CD14-positive monocyte (primary cell): Measurements from ENCODE around the gene CTAGE1. TPM values are rescaled to one million over a fixed set of nuclear protein-coding genes. Genes with fewer than 3 reads are reported as not detected.

ENCODE experiments used
- DNase-seq, 3 donors: peaks; one replicate each; pipeline ENCODE4 v3.0.0-alpha.2; 2011 to 2022
- H2AFZ ChIP-seq: 2 replicates; pipeline ENCODE4 v1.6.0; 2012; ENCODE audit warnings: mild to moderate bottlenecking, low read depth, low read length, inconsistent platforms; ENCODE audit not compliant: insufficient read depth, poor library complexity, severe bottlenecking
- H3K27ac ChIP-seq, 2 donors: 1 replicate in 1 of 2; 2 replicates in 1 of 2; pipeline ENCODE4 v1.5.1; 2012 to 2013; ENCODE audit warnings: low read length in 2 of 2, control low read depth in 1 of 2, inconsistent platforms in 1 of 2, low read depth in 1 of 2, mild to moderate bottlenecking in 1 of 2
- H3K27me3 ChIP-seq, 2 donors: one replicate each; pipeline versions ENCODE4 v1.6.0 to v1.6.1; 2011 to 2013; ENCODE audit warnings: low read length in 2 of 2; ENCODE audit not compliant: control insufficient read depth in 2 of 2, insufficient read depth in 2 of 2
- H3K36me3 ChIP-seq, 2 donors: replicated peaks in 1 of 2; 1 replicate in 1 of 2; 2 replicates in 1 of 2; pipeline versions ENCODE4 v1.5.1 to v1.6.1; 2012 to 2013; ENCODE audit warnings: low read length in 2 of 2, control low read depth in 1 of 2, inconsistent platforms in 1 of 2, mild to moderate bottlenecking in 1 of 2; ENCODE audit not compliant: insufficient read depth in 2 of 2, control insufficient read depth in 1 of 2
- H3K4me1 ChIP-seq, 2 donors: 1 replicate in 1 of 2; 2 replicates in 1 of 2; pipeline versions ENCODE4 v1.5.1 to v1.6.1; 2012 to 2013; ENCODE audit warnings: low read length in 2 of 2, control low read depth in 1 of 2, inconsistent platforms in 1 of 2, mild to moderate bottlenecking in 1 of 2, moderate library complexity in 1 of 2; ENCODE audit not compliant: insufficient read depth in 2 of 2, control insufficient read depth in 1 of 2
- H3K4me2 ChIP-seq: replicated peaks from 2 replicates; pipeline ENCODE3; 2012; ENCODE audit warnings: low read length, moderate library complexity, mild to moderate bottlenecking; ENCODE audit not compliant: poor library complexity, severe bottlenecking; ENCODE audit errors: extremely low read depth
- H3K4me3 ChIP-seq, 3 experiments: fragments of 200-600 bp in 1 of 3; sonication (generic) in 1 of 3; replicated peaks in 1 of 3; 1 replicate in 2 of 3; 2 replicates in 1 of 3; pipeline ENCODE4 v1.5.1; 2011 to 2013; ENCODE audit warnings: low read length in 3 of 3, mild to moderate bottlenecking in 3 of 3, control low read depth in 2 of 3, low read depth in 2 of 3, inconsistent platforms in 1 of 3, moderate library complexity in 1 of 3
- H3K79me2 ChIP-seq: 2 replicates; pipeline ENCODE4 v1.6.0; 2012; ENCODE audit warnings: mild to moderate bottlenecking, control low read depth, inconsistent platforms, low read length, moderate library complexity; ENCODE audit not compliant: insufficient read depth
- H3K9ac ChIP-seq: 2 replicates; pipeline ENCODE4 v1.6.0; 2017; ENCODE audit warnings: low read length, mild to moderate bottlenecking; ENCODE audit not compliant: insufficient read depth, poor library complexity, severe bottlenecking
- H3K9me3 ChIP-seq, 2 donors: replicated peaks in 1 of 2; 1 replicate in 1 of 2; 2 replicates in 1 of 2; pipeline versions ENCODE4 v1.5.1 to v1.6.1; 2012 to 2013; ENCODE audit warnings: low read length in 2 of 2, control low read depth in 1 of 2; ENCODE audit not compliant: control insufficient read depth in 1 of 2, insufficient read depth in 1 of 2
- H4K20me1 ChIP-seq: 2 replicates; pipeline ENCODE4 v1.6.0; 2012; ENCODE audit warnings: mild to moderate bottlenecking, low read length, control low read depth, moderate library complexity; ENCODE audit not compliant: insufficient read depth
- H3K27ac Mint-ChIP-seq, 7 donors: one replicate each; pipeline ENCODE4 v1.8.0; 2020; ENCODE audit warnings: mild to moderate bottlenecking in 7 of 7, mixed read lengths in 7 of 7, moderate library complexity in 6 of 7, inconsistent platforms in 2 of 7
- H3K27me3 Mint-ChIP-seq, 3 donors: one replicate each; pipeline ENCODE4 v1.8.0; 2021 to 2022; ENCODE audit warnings: low read depth in 3 of 3, mild to moderate bottlenecking in 3 of 3, mixed read lengths in 3 of 3, moderate library complexity in 3 of 3, inconsistent platforms in 1 of 3
- H3K36me3 Mint-ChIP-seq, 2 donors: one replicate each; pipeline ENCODE4 v1.8.0; 2020; ENCODE audit warnings: mixed read lengths in 2 of 2, inconsistent platforms in 1 of 2, mild to moderate bottlenecking in 1 of 2
- H3K4me1 Mint-ChIP-seq: one replicate; pipeline ENCODE4 v1.8.0; 2020; ENCODE audit warnings: mild to moderate bottlenecking, mixed read lengths
- H3K4me3 Mint-ChIP-seq, 2 donors: one replicate each; pipeline ENCODE4 v1.8.0; 2020; ENCODE audit warnings: mild to moderate bottlenecking in 2 of 2, mixed read lengths in 2 of 2, moderate library complexity in 1 of 2
- H3K9me3 Mint-ChIP-seq, 7 donors: one replicate each; pipeline ENCODE4 v1.8.0; 2020 to 2022; ENCODE audit warnings: mixed read lengths in 7 of 7, mild to moderate bottlenecking in 6 of 7, moderate library complexity in 6 of 7, inconsistent platforms in 2 of 7
- CTCF ChIP-seq: fragments of 200-600 bp; IDR thresholded peaks from one replicate; pipeline ENCODE4 v1.8.0; 2022; ENCODE audit warnings: antibody characterized with exemption, mild to moderate bottlenecking
- WGBS: methylation state at CpG from one replicate; pipeline ENCODE4 v1.1.5; 2013; ENCODE audit warnings: missing lambda C conversion rate; ENCODE audit not compliant: insufficient coverage; 5-methylcytosine and 5-hydroxymethylcytosine counted together
- intact Hi-C, 2 donors: fragments of 100-400 bp; cut with micrococcal nuclease; formaldehyde crosslinking; loops; one replicate each; pipeline versions ENCODE4 v1.15.0 to v1.15.1; 2023
- polyA plus RNA-seq, 3 donors: library from polyadenylated mRNA; depleted of rRNA in 1 of 3; unstranded in 2 of 3; stranded (reverse) in 1 of 3; fragments of 300-500 nt in 2 of 3; fragments of >200 nt in 1 of 3; fragmentation: Illumina TruSeq in 2 of 3; gene quantifications; 1 replicate in 2 of 3; 2 replicates in 1 of 3; pipeline ENCODE4 v1.2.3, GENCODE V29; 2012 to 2021

The CTAGE1 gene
- polyA plus RNA-seq, 3 donors, result not detected

GRCh38 chr18:22424565-22424963 lies 6.8 kb upstream of the CTAGE1 start:
- H3K9ac ChIP-seq, result no peak overlapping the region
- no peak overlapping the region for H3K27ac ChIP-seq
- no peak overlapping the region for H2AFZ ChIP-seq
- Mint-ChIP-seq H3K27ac (no peak overlapping the region), H3K4me3 (no peak overlapping the region), H3K36me3 (no peaks in the 10 kb centered on the region), H3K9me3 (peaks cover 0 to 4% (median 2%) of the 10 kb centered on the region in 7 donors), H3K27me3 (peaks cover 0 to 2% (median 0%) of the 10 kb centered on the region in 3 donors), H3K4me1 (no peaks in the 10 kb centered on the region)
- H3K27me3 ChIP-seq, result no peaks in the 10 kb centered on the region
- no peaks in the 10 kb centered on the region for H3K4me1 ChIP-seq
- H3K9me3 ChIP-seq, result no peaks in the 10 kb centered on the region
- DNase-seq, result no peak
- H3K79me2 ChIP-seq, result no peaks in the 10 kb centered on the region
- no peaks in the 10 kb centered on the region for H4K20me1 ChIP-seq
- intact Hi-C loops, result no loop called here
- no peak overlapping the region for H3K4me2 ChIP-seq
- H3K36me3 ChIP-seq, result no peaks in the 10 kb centered on the region
- no peak overlapping the region for H3K4me3 ChIP-seq
- no peak for TF ChIP-seq CTCF
- WGBS, result 82% methylated on average over 5 of the region's 5 CpGs

- no peaks in the 10 kb centered on the region for H3K27me3 ChIP-seq
- no peak for DNase-seq
- no peak overlapping the region for H2AFZ ChIP-seq
- H3K27ac ChIP-seq, result no peak overlapping the region
- H3K4me3 ChIP-seq, result no peak overlapping the region
- H3K4me1 Mint-ChIP-seq, result no peaks in the 10 kb centered on the region
- peaks cover 0 to 2% (median 0%) of the 10 kb centered on the region in 3 donors for H3K27me3 Mint-ChIP-seq
- no peak for TF ChIP-seq CTCF
- peaks cover 0 to 1% of the 10 kb centered on the region in 2 donors for H3K9me3 ChIP-seq
- intact Hi-C loops, result no loop called here
- no peaks in the 10 kb centered on the region for H4K20me1 ChIP-seq
- no peaks in the 10 kb centered on the region for H3K4me1 ChIP-seq
- 100% methylated on average over 2 of the region's 9 CpGs for WGBS
- H3K36me3 ChIP-seq, result no peaks in the 10 kb centered on the region
- no peaks in the 10 kb centered on the region for H3K36me3 Mint-ChIP-seq
- H3K9ac ChIP-seq, result no peak overlapping the region
- H3K4me2 ChIP-seq, result no peak overlapping the region
- no peaks in the 10 kb centered on the region for H3K79me2 ChIP-seq
- peaks cover under 1 to 6% (median 3%) of the 10 kb centered on the region in 7 donors for H3K9me3 Mint-ChIP-seq
- no peak overlapping the region for H3K27ac Mint-ChIP-seq
- H3K4me3 Mint-ChIP-seq, result no peak overlapping the region
Measured at GRCh38 chr18:22423878-22424564, 6.3 kb upstream of the CTAGE1 start.
